Esophagus muscularis mucosa (tissue), 3 donors: Measurements from ENCODE around the gene ZNF646.

Experiments
- POLR2A ChIP-seq: fragments of 450-650 bp; IDR thresholded peaks from one replicate; pipeline ENCODE4 v1.6.1; 2017; ENCODE audit warnings: antibody characterized with exemption, moderate library complexity, mild to moderate bottlenecking, low read depth
- POLR2AphosphoS5 ChIP-seq, 2 donors: sonication (generic); formaldehyde crosslinking; IDR thresholded peaks; one replicate each; pipeline ENCODE4 v1.6.1; 2017; ENCODE audit warnings: antibody characterized with exemption in 2 of 2
- TF ChIP-seq, protein P1 (sequence below), 3 experiments: fragments of 200-600 bp in 2 of 3; fragments of 450-650 bp in 1 of 3; sonication (generic) in 2 of 3; IDR thresholded peaks; one replicate each; pipeline ENCODE4 v1.5.1; 2017 to 2019; ENCODE audit warnings: antibody characterized with exemption in 3 of 3, mild to moderate bottlenecking in 2 of 3, moderate library complexity in 1 of 3

DNA sequence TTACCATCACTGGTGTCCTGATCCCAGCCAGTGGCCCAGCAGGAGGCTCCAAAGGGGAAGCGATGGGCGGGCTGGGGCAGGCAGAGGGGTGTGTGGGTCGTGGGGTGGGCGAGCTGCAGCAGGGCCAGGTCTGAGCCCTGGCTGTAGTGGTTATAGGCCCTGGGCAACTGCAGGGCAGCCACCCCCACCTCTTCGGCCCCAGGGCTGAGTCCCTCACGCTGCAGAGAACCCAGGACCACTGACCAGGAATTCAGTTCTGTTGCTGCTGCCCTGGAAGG lies 12.3 kb downstream of the ZNF646 start:
- TF ChIP-seq, protein P1, sequence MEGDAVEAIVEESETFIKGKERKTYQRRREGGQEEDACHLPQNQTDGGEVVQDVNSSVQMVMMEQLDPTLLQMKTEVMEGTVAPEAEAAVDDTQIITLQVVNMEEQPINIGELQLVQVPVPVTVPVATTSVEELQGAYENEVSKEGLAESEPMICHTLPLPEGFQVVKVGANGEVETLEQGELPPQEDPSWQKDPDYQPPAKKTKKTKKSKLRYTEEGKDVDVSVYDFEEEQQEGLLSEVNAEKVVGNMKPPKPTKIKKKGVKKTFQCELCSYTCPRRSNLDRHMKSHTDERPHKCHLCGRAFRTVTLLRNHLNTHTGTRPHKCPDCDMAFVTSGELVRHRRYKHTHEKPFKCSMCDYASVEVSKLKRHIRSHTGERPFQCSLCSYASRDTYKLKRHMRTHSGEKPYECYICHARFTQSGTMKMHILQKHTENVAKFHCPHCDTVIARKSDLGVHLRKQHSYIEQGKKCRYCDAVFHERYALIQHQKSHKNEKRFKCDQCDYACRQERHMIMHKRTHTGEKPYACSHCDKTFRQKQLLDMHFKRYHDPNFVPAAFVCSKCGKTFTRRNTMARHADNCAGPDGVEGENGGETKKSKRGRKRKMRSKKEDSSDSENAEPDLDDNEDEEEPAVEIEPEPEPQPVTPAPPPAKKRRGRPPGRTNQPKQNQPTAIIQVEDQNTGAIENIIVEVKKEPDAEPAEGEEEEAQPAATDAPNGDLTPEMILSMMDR (IDR thresholded peaks at IDR 0.05) = no peak
- TF ChIP-seq POLR2A = no peak
- TF ChIP-seq POLR2AphosphoS5 (IDR thresholded peaks at IDR 0.05) = no peak
